Epithelial cell of proximal tubule (primary cell): Measurements from ENCODE around the gene EXD3. TPM values are rescaled to one million over a fixed set of nuclear protein-coding genes. Genes with fewer than 3 reads are reported as not detected.

ENCODE experiments used
- DNase-seq: peaks from one replicate; pipeline ENCODE4 v3.0.0-alpha.2; 2011; ENCODE audit warnings: low read depth
- H3K4me3 ChIP-seq: 2 replicates; pipeline ENCODE4 v1.5.1; 2011; ENCODE audit warnings: low read depth, mild to moderate bottlenecking, low read length
- CTCF ChIP-seq: conservative IDR thresholded peaks from 2 replicates; pipeline ENCODE4 v1.5.1; 2012; ENCODE audit warnings: low read depth, mild to moderate bottlenecking, low read length
- total RNA-seq: library from RNA; depleted of rRNA; stranded (reverse); fragments of >200 nt; gene quantifications from 2 replicates; pipeline ENCODE4 v1.2.3, GENCODE V29; 2015

Gene EXD3
- total RNA-seq, 1 donor from 2014 or later, result 29.2 TPM

- no peak overlapping the region for H3K4me3 ChIP-seq
- no peak for TF ChIP-seq CTCF
- DNase-seq, result no peak
Measured at GRCh38 chr9:137427454-137428310, 4.7 kb upstream of the EXD3 start.

GRCh38 chr9:137426018-137426681 lies 3.2 kb upstream of the EXD3 start:
- no peak for DNase-seq
- H3K4me3 ChIP-seq, result no peak overlapping the region
- no peak for TF ChIP-seq CTCF

GRCh38 chr9:137423514-137424291 lies 741 bp upstream of the EXD3 start:
- peak overlapping the region; percentile 70 for H3K4me3 ChIP-seq
- no peak for DNase-seq
- TF ChIP-seq CTCF, result no peak

- DNase-seq, result no peak
- peak overlapping the region; percentile 69 for H3K4me3 ChIP-seq
- TF ChIP-seq CTCF, result no peak
Measured at GRCh38 chr9:137421838-137422603, 941 bp downstream of the EXD3 start.

- TF ChIP-seq CTCF, result no peak
- no peak overlapping the region for H3K4me3 ChIP-seq
Measured at GRCh38 chr9:137417161-137418021, 5.6 kb downstream of the EXD3 start.

More at GRCh38 chr9:137417161-137418021, 5.6 kb downstream of the EXD3 start:
- no peak for DNase-seq
